Kasumi-1 (cell line): ENCODE measurements around the gene EPHA8.

Source experiments
- DNase-seq, 2 experiments: peaks; one replicate each; lab custom pipeline; 2025; lab: John Stamatoyannopoulos, UW

EPHA8 gene

DNA sequence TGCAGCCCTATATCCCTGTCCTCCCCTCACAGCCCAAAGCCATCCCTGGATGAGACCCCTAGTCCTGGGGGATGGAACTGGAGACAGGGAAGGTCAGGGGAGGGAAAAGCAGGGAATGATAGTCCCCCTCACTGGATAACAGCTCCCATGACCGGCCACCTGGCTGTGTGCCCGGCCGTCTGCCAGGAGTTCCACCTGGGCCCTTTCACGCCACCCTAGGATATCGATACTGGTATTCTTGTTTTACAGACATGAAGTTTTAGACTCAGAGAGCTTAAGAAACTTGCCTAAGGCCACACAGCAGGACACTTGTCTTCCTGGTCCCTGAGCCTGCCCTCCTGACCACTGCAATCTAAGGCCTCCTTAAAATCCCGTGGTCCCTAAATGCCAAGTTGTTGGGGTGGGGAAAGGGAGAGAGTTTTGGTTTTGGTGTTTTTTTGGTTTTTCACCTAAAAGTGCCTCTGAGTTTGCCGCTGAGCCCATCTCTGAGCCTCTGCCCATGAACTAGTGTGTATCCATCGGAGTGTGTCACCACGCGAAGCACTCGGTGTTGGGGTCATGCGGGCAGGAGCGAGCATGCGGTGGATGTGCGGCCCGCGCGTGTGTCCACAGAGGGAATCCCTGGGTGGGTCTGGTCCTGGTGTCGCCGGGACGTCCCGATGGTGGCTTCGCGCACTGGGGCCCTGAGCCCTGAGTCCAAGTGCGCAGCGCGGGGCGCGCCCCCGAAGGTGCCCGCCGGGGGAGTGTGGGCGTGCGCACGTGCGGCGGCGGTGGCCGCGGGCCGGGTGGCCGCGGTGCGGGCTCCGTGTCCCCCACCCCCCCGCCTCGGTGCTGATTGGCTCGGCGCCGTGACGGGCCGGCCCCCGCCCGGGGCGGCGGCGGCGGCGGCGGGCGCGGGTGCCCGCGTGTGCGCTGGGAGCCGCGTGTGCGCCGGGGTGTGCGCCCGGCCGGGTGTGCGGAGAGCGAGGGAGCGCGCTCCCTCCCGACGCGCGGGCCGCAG, at the start of gene EPHA8:
Gene EPHA8, plus strand, starts transcription at position 906 of the 1,000 bp plus-strand sequence. CDS start 147 bp downstream, outside the sequence.
- no peak for DNase-seq

DNA sequence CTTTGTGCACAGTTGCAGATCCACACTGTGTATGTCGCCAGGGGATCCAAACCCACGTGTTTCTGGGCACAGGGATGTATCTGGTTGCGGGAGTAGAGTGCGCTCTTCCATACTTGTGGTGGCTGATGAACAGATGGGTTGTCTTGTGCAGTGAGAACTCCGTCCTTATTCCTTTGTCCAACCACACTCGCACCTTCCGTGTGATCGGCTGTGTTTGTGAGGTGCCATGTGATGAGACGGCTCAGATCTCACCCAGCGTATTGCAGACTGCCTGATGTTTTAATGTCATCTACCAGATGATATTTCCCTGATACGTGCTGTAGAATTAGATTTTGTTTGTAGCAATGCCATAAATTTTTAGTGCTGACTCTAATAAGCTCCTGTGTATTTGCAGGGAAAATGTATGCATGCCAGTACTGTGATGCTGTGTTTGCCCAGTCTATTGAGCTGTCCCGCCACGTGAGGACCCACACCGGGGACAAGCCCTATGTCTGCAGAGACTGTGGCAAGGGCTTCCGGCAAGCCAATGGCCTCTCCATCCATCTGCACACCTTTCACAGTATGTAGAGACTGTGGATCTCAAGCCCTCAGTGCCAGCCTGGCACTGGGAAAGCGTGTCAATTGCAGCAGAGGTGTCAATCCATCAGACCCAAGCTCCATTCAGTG, 46.2 kb upstream of the EPHA8 start:
- DNase-seq: no peak

DNA sequence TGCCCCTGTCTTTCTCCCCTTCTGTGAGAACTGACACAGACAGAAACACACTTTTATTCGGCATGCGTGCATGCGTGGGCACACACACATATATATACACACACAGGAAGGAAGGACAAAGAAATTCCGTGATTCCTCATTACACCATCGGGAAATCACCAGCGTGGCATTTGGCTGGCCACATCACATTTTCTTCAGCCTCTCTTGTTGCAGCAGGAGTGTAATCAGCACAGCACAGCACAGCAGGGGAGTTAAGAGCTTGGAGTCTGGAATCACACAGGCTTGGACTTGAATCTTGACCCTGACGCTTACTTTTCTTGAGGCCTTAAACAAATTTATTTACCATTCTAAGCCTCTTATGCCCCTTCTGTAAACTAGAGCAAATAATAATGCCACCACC, 45.3 kb upstream of the EPHA8 start:
- no peak for DNase-seq

DNA sequence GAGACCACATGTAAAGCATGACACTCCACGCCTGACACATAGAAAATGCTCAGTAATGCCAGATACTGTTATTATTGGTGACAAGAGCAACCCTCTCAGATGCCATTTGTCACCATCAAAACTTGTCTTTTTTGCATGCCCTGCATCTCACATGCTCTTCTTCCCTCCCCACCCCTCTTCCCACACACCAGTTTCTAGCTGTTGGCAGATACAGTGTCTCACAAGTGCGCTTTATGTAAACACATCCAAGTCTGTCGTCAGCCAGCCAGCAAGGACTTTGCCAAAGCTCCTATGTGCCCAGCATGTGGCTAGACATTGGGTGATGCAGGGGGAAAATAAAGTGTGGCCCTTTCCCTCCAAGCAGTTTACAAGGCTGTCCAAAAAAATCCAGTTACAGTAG, 44.9 kb upstream of the EPHA8 start:
- DNase-seq: no peak

DNA sequence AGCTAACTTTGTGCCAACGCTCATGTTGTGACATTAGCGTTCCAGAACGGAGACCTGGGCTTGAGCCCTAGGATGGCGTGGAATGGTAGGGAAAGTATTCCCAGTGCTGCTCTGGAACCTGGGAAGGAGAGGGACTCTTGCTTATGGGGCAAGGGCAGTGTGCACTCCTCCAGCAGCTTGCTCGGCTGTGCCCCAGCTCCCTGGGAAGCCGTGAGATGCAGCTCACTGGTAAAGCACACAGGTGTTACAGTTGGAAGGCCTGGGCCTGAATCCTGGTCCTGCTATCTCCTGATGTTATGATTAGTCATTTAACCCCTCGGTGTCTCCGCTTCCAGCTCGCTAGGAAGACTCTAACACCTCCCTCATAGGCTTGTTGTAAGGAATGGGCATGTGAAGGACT, 42.4 kb upstream of the EPHA8 start:
- DNase-seq: no peak

DNA sequence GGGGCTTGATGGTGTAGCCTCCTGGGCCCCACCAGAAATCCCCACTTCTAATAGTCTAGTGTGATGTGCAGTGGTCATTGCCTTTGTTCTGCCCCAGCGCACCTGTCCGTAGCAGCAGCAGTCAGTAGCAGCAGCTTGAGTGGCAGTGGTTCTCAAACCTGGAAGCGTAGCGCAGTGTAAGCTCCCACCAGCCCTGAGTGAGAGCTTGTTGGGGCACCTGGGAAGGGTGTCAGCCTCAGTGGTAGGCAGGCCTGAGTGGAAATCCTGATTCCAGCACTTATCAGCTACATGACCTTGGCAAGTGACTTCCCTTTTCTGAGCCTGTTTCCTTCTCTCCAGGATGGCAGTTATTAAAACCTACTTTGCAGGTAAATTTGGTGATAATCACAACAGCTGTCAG, 41.6 kb upstream of the EPHA8 start:
- no peak for DNase-seq

DNA sequence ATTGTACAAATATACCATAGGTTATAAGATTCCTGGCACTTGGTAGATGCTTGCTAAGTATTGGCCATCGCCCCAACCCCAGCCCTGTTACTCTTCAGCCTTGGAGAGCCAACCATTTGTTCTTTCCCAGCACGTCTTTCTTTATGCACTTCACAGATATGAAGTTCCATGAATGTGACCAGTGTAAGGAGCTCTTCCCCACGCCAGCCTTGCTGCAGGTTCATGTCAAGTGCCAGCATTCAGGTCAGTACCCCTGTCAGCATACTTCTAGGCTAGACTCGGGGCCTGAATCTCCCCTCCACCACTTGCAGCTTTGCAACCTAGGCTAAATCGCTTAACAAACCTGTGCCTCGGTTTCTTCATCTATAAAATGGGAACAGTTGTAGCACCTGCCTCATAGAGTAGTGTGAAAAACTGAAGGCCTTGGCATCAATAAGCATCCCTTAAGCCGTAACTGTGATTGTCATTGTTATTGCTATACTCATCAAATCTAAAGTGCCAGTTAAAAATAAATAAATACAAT, 41.0 kb upstream of the EPHA8 start:
- no peak for DNase-seq

DNA sequence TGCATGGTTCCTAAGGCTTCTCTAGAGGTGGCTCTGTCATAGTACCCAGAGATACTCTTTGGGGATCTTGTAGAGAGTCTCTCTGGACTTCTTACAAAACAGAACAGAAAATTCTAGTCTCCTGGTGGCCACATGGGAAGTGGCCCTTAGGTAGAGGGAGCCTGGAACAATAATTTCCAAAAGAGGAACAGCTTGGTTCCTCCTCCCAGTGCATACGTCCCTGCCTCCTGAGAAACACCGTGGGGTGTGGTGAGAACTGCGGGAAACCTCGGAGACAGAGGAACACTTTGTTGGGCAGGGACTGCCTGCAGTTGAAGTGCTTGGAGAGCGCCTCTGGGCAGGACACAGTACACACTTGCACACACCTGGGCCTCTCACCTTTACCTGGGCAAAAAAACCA, 38.8 kb upstream of the EPHA8 start:
- no peak for DNase-seq

DNA sequence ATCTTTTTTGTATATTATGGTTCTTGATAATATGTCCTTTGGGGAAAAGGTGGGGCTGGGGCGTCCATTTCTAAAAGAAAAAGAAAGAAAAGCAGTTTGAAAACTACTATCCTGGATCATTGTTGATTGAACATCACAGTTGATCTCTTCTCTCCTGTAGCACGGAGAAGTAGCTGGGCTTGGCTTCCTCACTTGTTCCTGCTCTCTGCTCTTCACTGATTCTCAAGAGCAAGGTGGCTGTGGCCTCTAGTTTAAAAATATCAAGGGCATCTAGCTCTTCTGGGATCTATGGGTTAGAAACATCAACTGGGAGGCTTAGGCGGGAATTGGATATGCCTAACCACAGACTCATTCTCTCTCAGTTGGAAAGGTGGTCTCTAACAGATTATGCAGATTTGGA, 38.1 kb upstream of the EPHA8 start:
- no peak for DNase-seq

DNA sequence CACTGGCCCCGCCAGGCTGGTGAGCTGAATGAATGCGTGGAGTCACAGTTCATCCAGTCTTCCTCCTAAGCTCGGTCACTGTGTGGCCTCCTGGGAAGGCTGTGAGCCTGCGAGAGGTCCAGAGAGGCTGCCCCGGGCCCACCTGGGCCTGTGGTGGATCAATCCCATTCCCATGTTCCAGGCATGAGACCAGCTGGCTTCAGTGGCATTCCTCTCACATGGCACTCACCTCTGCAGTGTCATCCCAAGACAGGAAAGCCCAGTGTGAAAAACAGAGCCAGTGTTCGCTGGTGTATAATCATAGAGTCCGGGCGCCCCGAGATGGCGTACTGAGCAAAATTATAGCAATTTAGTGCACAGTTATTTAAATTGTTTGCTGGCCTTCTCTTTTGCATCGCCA, 37.6 kb upstream of the EPHA8 start:
- DNase-seq: no peak

DNA sequence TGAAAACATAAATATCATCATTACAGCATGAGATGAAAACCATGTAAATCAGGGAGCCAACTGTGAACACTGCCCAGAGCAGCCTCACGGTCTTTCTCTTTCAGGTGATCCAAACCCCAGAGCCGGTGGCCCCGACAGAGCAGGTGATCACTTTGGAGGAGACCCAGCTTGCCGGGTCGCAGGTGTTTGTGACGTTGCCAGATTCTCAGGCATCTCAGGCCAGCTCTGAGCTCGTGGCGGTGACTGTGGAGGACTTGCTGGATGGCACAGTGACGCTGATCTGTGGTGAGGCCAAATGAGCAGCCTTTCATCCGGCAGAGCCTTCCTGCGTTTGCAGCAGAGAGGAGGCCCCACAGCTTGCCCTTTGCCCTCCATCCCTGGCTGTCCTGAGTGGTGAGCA, 37.2 kb upstream of the EPHA8 start:
- no peak for DNase-seq

DNA sequence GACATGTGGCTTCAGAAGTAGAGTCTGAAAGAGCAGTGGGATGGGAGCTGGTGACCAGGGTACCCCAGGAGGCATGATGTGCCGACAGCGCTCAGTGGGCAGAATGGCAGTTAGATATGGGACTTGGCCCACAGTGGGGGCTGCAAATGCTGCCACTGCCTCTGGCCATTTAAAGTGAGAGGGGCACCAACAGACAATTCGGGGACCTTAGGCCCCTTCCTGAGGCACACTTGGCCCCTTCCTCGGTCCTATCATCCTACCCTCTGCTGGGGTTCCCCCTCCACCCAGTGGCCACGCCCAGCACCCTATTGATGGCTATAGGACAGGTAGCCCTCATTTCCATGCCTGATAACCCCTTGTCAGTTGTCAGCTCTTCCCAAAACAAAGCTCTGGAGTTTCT, 36.6 kb upstream of the EPHA8 start:
- no peak for DNase-seq

DNA sequence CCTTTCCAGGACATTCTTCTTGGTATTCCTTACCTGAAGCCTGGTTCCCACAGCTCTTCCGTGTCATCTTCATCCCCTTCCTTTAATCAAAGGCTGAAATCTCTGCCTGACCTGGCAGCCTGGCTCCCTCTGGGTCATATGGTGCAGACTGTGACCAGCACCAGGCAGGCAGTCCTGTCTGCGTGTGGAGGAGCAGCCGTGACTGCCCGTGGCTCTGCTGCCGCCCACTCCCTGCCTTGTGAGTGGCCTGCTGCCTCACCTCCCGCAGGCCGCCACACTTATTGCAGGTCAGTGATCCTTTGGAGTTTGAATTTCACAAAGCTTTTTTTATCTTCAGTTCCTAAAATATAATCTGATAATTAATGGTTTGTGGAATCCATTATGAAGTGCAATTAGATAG, 36.2 kb upstream of the EPHA8 start:
- DNase-seq: no peak

DNA sequence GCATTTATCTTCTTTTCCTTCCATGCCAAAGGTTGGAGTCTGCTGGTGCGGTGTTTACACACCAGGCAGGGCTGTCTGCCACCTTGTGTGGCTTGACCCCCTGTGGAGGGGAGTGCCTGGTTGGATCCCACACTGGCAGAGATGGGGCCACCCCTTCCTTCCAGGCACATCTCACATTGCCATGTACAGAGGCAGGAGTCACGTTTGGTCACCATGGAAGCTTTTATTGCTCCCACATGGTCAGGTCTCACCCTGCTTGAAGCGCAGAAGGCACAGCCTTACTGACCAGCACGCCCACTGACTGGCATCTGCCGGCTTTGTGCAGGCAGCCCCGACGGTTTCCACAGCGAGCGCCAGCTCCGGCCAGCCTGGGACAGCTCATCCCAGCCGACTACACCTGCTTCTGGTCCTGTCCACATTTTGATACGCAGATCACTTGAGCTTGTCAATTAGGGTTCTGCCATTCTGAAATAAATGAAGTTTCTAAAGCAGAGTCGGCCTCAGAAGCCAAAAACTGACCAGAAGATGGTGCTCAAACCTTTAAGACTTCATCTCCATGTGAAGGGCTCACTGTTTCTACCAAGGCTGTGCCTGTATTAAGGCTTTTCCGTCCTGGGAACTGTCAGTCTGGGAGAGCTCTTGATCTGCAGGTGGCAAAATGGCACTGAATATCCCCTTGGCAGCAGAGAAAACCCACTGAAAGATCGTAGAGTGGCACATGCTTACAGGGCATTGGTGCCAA, 35.6 kb upstream of the EPHA8 start:
- DNase-seq: no peak

DNA sequence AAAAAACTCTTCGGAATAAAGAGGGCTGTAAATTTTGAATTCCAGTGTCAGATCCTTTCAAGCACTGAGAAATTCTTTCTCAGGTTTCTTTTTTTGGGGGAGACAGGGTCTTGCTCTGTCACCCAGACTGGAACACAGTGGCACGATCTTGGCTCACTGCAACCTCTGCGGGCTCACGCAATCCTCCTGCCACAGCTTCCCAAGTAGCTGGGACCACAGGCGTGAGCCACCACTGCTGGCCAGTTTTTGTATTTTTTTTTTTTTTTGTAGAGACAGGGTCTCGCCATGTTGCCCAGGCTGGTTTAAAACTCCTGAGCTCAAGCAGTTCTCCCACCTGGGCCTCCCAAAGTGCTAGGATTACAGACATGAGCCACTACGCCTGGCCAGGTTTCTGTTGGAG, 34.8 kb upstream of the EPHA8 start:
- no peak for DNase-seq

DNA sequence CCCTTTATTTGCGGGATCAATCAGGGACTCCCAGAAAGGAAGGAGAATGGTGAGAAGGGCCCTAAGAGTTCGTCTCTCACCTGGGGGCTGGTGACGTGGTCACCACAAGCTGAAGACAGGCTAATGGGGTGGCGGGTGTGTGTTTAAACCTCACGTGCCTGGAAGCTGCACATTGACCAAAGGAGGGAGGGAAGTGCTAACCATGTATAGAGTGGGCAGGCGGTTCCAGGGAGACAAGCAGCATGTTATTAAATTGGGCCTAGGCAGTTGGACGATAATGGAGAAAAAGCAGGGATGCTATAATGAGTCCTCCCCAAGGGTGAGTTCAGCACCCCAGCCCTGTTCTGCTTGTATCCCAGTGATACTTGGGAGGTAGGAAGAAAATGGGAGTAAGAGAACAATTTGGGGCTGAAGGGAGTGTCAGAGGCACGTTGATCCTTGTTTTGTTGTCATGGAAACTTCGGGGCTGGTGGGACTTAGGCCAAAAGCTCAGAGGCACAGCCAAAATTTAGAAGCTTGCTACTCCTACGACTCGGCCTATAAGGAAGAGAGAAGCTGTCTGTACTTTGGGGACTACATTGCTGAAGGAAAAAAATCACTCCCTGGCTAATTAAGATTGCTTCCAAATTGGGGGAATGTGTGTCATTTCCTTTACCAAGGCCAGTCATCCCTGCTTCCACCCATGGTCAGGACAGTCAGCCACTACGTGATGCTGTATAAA, 33.2 kb upstream of the EPHA8 start:
- DNase-seq: no peak

DNA sequence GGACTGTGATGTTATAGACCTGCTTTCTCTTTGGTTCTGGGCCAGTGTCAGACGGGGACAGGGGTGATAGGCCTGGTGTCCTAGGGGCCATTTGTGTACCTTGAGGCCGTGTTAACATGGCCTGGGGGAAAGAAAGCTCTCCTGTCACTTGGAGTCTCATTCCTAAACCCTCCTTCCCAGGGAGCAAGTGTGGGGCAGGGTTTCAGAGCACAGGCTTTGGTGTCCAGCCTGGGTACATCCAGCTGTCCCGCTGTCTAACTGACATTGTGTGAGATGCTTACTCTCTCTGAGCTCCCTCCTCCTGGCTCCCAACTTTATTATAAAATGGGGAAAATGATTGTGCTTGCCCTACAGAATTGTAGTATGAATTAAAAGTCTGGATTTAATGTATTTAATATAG, 32.6 kb upstream of the EPHA8 start:
- DNase-seq: no peak

DNA sequence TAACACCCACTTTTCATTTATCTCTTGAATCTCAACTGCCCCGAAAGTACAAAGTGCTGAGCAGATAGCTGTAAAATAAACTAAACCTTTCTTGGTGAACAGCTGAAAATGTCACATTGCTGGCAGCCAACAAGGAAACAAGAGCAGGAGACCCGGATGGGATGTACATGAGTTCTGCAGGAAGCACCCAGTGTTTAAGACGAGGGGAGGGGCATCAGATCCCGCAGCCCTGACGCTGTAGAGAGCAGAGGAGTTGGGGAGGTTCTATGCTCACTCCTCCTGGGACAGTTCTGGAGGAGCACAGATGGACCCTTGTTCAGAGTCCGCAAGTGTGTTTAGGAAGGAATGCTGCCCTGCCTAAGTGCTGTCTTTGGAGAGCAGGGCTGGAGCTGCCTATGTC, 32.0 kb upstream of the EPHA8 start:
- no peak for DNase-seq

DNA sequence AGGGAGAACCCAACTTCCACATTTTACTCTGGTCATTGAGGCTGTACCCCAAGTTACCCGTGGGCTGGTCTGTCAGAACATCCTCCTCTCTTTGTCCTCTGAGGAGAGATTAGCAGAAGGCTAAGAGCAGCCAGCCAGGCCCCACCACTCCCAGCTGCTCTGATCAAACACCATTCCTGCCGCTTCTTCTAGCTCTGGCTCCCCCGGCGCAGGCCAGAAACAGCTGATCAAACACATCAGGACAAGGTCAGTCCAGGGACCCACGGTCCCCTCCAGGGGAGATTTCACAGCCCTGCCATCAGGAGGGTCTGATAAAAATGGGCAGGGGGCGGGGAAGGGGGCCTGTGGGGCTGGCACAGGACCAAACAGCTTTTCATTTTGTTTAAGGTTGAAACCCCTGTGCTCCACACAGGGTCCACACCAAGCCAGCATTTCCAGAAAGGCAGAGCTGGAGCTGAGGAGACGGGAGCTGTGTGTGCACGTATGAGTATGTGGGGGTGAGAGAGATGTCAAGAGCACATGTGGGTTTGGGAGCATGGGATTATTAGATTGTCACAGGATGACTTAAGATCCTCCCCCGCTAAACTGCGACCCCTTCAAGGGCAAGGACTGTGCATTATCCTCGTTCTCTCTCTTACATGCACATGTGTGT, 29.9 kb upstream of the EPHA8 start:
- no peak for DNase-seq

DNA sequence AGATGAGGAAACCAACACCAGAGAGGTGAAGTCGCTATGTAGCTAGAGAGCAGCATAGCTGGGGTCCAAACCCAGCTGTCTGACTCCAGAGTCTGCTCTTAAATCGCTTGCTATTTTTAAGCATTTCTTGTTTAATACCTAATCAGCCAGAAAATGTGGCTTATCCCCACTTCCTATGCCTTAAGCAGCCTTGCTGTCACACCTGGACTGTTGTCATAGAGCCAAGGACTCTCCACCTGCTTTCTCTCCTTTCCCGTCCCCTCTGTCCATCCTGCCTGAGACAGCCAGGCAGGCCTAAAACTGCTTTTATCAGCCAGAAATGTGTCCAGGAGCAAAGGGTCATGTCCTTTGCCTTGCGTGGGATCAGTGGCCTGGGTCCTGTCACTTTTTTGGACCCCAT, 28.3 kb upstream of the EPHA8 start:
- no peak for DNase-seq

DNA sequence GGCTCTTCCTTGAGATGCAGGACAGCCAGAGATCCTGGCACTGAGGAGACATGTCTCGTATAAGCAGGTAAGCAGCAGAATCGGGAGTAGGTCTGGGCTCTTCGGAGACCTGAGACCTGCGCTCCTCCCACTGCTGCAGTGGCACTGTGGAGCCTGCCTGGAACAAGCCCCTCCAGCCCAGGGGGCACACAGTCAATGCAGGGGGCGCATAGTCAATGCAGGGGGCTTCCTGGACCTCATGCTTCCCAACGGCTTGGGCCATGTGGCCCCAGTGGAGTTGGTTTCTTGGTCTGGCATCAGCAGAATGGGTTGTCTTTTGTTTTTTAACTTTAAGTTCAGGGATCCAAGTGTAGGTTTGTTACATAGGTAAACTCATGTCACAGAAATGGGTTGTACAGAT, 27.9 kb upstream of the EPHA8 start:
- DNase-seq: no peak
